ENCODE results near the gene TRIM41. TPM values are rescaled to one million over a fixed set of nuclear protein-coding genes. Genes with fewer than 3 reads are reported as not detected.

Gene TRIM41
- total and polyA plus RNA-seq, 9 of the 15 experiments (the other 6 are each of a cell fraction or from before 2014, with no cell fraction given), result 1.8 to 47.6 (median 20.9) TPM

DNA sequence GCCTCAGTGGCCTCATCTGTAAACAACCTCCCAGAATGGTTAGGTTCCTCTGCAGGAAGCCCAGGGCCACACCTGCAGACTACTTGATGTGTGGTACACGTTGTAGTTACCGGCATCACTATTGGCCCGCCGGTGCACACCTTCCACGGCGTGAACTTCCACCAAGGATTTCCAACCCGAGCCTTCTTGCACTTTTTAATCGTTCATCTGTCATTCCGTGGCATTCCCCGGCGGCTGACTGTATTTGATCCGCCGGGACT is 5.3 kb upstream of the TRIM41 start (continued):
- TF ChIP-seq, protein P1, sequence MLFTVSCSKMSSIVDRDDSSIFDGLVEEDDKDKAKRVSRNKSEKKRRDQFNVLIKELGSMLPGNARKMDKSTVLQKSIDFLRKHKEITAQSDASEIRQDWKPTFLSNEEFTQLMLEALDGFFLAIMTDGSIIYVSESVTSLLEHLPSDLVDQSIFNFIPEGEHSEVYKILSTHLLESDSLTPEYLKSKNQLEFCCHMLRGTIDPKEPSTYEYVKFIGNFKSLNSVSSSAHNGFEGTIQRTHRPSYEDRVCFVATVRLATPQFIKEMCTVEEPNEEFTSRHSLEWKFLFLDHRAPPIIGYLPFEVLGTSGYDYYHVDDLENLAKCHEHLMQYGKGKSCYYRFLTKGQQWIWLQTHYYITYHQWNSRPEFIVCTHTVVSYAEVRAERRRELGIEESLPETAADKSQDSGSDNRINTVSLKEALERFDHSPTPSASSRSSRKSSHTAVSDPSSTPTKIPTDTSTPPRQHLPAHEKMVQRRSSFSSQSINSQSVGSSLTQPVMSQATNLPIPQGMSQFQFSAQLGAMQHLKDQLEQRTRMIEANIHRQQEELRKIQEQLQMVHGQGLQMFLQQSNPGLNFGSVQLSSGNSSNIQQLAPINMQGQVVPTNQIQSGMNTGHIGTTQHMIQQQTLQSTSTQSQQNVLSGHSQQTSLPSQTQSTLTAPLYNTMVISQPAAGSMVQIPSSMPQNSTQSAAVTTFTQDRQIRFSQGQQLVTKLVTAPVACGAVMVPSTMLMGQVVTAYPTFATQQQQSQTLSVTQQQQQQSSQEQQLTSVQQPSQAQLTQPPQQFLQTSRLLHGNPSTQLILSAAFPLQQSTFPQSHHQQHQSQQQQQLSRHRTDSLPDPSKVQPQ (CRISPR knock-in tag; IDR thresholded peaks at IDR 0.05; ENCODE audit: borderline replicate concordance), result no peak
- TF ChIP-seq RBBP5 (IDR thresholded peaks at IDR 0.05; ENCODE audit: borderline replicate concordance, insufficient read depth, low read length, poor library complexity, severe bottlenecking), result no peak
- no peak for TF ChIP-seq CBFA2T3 (IDR thresholded peaks at IDR 0.05)
- TF ChIP-seq DACH1 (IDR thresholded peaks at IDR 0.05; ENCODE audit: partially characterized antibody), result peak; percentile 48
- TF ChIP-seq YBX1 (IDR thresholded peaks at IDR 0.05), result no peak
- TF ChIP-seq NELFE (IDR thresholded peaks at IDR 0.05; ENCODE audit: insufficient read depth, insufficient read length), result no peak
- TF ChIP-seq MTA3 (IDR thresholded peaks at IDR 0.05; ENCODE audit: borderline replicate concordance), result no peak
- TF ChIP-seq ILF3 (IDR thresholded peaks at IDR 0.05; ENCODE audit: borderline replicate concordance), result no peak
- TF ChIP-seq ZNF140 (CRISPR knock-in tag; IDR thresholded peaks at IDR 0.05), result no peak
- no peak for TF ChIP-seq FOXA1 (IDR thresholded peaks at IDR 0.05; ENCODE audit: borderline replicate concordance)
- TF ChIP-seq BRCA1 (IDR thresholded peaks at IDR 0.05), result no peak
- TF ChIP-seq BRCA1 (CRISPR knock-in tag; IDR thresholded peaks at IDR 0.05), result no peak
- TF ChIP-seq, protein P2, sequence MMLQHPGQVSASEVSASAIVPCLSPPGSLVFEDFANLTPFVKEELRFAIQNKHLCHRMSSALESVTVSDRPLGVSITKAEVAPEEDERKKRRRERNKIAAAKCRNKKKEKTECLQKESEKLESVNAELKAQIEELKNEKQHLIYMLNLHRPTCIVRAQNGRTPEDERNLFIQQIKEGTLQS (IDR thresholded peaks at IDR 0.05), result no peak
- TF ChIP-seq, protein P2 (CRISPR knock-in tag; conservative IDR thresholded peaks at IDR 0.05), result no peak
- TF ChIP-seq, protein P3, sequence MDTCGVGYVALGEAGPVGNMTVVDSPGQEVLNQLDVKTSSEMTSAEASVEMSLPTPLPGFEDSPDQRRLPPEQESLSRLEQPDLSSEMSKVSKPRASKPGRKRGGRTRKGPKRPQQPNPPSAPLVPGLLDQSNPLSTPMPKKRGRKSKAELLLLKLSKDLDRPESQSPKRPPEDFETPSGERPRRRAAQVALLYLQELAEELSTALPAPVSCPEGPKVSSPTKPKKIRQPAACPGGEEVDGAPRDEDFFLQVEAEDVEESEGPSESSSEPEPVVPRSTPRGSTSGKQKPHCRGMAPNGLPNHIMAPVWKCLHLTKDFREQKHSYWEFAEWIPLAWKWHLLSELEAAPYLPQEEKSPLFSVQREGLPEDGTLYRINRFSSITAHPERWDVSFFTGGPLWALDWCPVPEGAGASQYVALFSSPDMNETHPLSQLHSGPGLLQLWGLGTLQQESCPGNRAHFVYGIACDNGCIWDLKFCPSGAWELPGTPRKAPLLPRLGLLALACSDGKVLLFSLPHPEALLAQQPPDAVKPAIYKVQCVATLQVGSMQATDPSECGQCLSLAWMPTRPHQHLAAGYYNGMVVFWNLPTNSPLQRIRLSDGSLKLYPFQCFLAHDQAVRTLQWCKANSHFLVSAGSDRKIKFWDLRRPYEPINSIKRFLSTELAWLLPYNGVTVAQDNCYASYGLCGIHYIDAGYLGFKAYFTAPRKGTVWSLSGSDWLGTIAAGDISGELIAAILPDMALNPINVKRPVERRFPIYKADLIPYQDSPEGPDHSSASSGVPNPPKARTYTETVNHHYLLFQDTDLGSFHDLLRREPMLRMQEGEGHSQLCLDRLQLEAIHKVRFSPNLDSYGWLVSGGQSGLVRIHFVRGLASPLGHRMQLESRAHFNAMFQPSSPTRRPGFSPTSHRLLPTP (IDR thresholded peaks at IDR 0.05; ENCODE audit: borderline replicate concordance, extremely low read depth, insufficient read length), result no peak
- no peak for TF ChIP-seq KAT7 (CRISPR knock-in tag; IDR thresholded peaks at IDR 0.05; ENCODE audit: borderline replicate concordance)
- TF ChIP-seq FOXJ2 (tag; IDR thresholded peaks at IDR 0.05), result no peak
- TF ChIP-seq LCOR (CRISPR knock-in tag; IDR thresholded peaks at IDR 0.05), result 0 out of 2 replicates have a peak, but pooled peaks have one; percentile 9
- TF ChIP-seq YY1 (IDR thresholded peaks at IDR 0.05; ENCODE audit: borderline replicate concordance in 1 of 3, control insufficient read depth in 1 of 3, extremely low read depth in 1 of 3, insufficient read depth in 3 of 3, insufficient read length in 1 of 3, insufficient replicate concordance in 2 of 3, low read depth in 1 of 3, low read length in 2 of 3), result peak in 1 of 3 experiments; percentile 5
- TF ChIP-seq, protein P4, sequence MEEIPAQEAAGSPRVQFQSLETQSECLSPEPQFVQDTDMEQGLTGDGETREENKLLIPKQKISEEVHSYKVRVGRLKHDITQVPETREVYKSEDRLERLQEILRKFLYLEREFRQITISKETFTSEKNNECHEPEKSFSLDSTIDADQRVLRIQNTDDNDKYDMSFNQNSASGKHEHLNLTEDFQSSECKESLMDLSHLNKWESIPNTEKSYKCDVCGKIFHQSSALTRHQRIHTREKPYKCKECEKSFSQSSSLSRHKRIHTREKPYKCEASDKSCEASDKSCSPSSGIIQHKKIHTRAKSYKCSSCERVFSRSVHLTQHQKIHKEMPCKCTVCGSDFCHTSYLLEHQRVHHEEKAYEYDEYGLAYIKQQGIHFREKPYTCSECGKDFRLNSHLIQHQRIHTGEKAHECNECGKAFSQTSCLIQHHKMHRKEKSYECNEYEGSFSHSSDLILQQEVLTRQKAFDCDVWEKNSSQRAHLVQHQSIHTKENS (CRISPR knock-in tag; IDR thresholded peaks at IDR 0.05), result no peak
- no peak for TF ChIP-seq ZNF445 (CRISPR knock-in tag; IDR thresholded peaks at IDR 0.05; ENCODE audit: low read depth)
- no peak for TF ChIP-seq BRD4 (IDR thresholded peaks at IDR 0.05)

Data from K562 (cell line).